ENCODE results near the gene RBL1.
A peak's percentile ranks its signal among the peaks of the same experiment; 100 is the strongest.
"Not testable (repeated sequence)": the region's sequence is repeated elsewhere in the genome, so short reads cannot be mapped to it uniquely, and the experiment has no call there.

The RBL1 gene

GRCh38 chr20:37095599-37096414 is at the start of gene RBL1:
Gene RBL1 (minus strand): TSS chr20:37095997. CDS start chr20:37095928, 69 bp downstream.
- peak; percentile 63 to 66 for DNase-seq (ENCODE audit: low read depth in 2 of 2, low spot score in 1 of 2)

- no peak for DNase-seq (ENCODE audit: low read depth in 2 of 2, low spot score in 1 of 2)
Observed at GRCh38 chr20:37144856-37145404, 49.1 kb upstream of the RBL1 start.

- no peak for DNase-seq (ENCODE audit: low read depth in 2 of 2, low spot score in 1 of 2)
Observed at GRCh38 chr20:37142708-37143107, 46.9 kb upstream of the RBL1 start.

GRCh38 chr20:37137547-37137946 is 41.8 kb upstream of the RBL1 start:
- DNase-seq (ENCODE audit: low read depth in 2 of 2, low spot score in 1 of 2) = no peak

- no peak for DNase-seq (ENCODE audit: low read depth in 2 of 2, low spot score in 1 of 2)
Observed at GRCh38 chr20:37133952-37134351, 38.2 kb upstream of the RBL1 start.

GRCh38 chr20:37131486-37131885 is 35.7 kb upstream of the RBL1 start:
- no peak for DNase-seq (ENCODE audit: low read depth in 2 of 2, low spot score in 1 of 2)

- no peak for DNase-seq (ENCODE audit: low read depth in 2 of 2, low spot score in 1 of 2)
Observed at GRCh38 chr20:37128803-37129202, 33.0 kb upstream of the RBL1 start.

- not testable (repeated sequence) for DNase-seq (ENCODE audit: low read depth in 2 of 2, low spot score in 1 of 2)
Observed at GRCh38 chr20:37126290-37126689, 30.5 kb upstream of the RBL1 start.

GRCh38 chr20:37123441-37123840 is 27.6 kb upstream of the RBL1 start:
- no peak for DNase-seq (ENCODE audit: low read depth in 2 of 2, low spot score in 1 of 2)

GRCh38 chr20:37120497-37120896 is 24.7 kb upstream of the RBL1 start:
- DNase-seq (ENCODE audit: low read depth in 2 of 2, low spot score in 1 of 2) = no peak

GRCh38 chr20:37119356-37120036 is 23.7 kb upstream of the RBL1 start:
- no peak for DNase-seq (ENCODE audit: low read depth in 2 of 2, low spot score in 1 of 2)

GRCh38 chr20:37114012-37114411 is 18.2 kb upstream of the RBL1 start:
- no peak for DNase-seq (ENCODE audit: low read depth in 2 of 2, low spot score in 1 of 2)

GRCh38 chr20:37111926-37112455 is 16.2 kb upstream of the RBL1 start:
- DNase-seq (ENCODE audit: low read depth in 2 of 2, low spot score in 1 of 2) = no peak

GRCh38 chr20:37108676-37109075 is 12.9 kb upstream of the RBL1 start:
- no peak for DNase-seq (ENCODE audit: low read depth in 2 of 2, low spot score in 1 of 2)

- DNase-seq (ENCODE audit: low read depth in 2 of 2, low spot score in 1 of 2) = no peak
Observed at GRCh38 chr20:37102571-37102970, 6.8 kb upstream of the RBL1 start.

GRCh38 chr20:37096415-37097041 is 731 bp upstream of the RBL1 start:
- no peak for DNase-seq (ENCODE audit: low read depth in 2 of 2, low spot score in 1 of 2)

GRCh38 chr20:37095108-37095598 is 644 bp downstream of the RBL1 start:
- DNase-seq (ENCODE audit: low read depth in 2 of 2, low spot score in 1 of 2) = peak in 1 of 2 donors; percentile 3

GRCh38 chr20:37090407-37090806 is 5.4 kb downstream of the RBL1 start:
- DNase-seq (ENCODE audit: low read depth in 2 of 2, low spot score in 1 of 2) = no peak

GRCh38 chr20:37081717-37082289 is 14.0 kb downstream of the RBL1 start:
- DNase-seq (ENCODE audit: low read depth in 2 of 2, low spot score in 1 of 2) = peak; percentile 13 to 20

GRCh38 chr20:37077009-37077408 is 18.8 kb downstream of the RBL1 start:
- DNase-seq (ENCODE audit: low read depth in 2 of 2, low spot score in 1 of 2) = no peak

Data from stimulated activated CD8-positive, alpha-beta memory T cell treated with anti-CD3 and anti-CD28 coated beads, Interleukin-4, amount 100 ng/mL, for 1 hour (primary cell).